Cardiac septum (tissue), 1 donor: Measurements from ENCODE around the gene SAMHD1. TPM values are rescaled to one million over a fixed set of nuclear protein-coding genes. Genes with fewer than 3 reads are reported as not detected.
"Not testable (repeated sequence)": the region's sequence is repeated elsewhere in the genome, so short reads cannot be mapped to it uniquely, and the experiment has no call there.

Experiments
- DNase-seq: peaks from one replicate; pipeline ENCODE4 v3.0.0-alpha.2; 2020; ENCODE audit warnings: low spot score
- intact Hi-C: fragments of 100-400 bp; cut with DNase I; formaldehyde crosslinking; loops from one replicate; pipeline ENCODE4 v1.14.0; 2022
- total RNA-seq: library from RNA; stranded (reverse); fragmentation: NEBNext Ultra II Directional; extraction: Animal tissue kit (Norgen Biotek cat#: 25700); gene quantifications from one replicate; pipeline ENCODE4 v1.2.1, GENCODE V29; 2021
- donor health status: DM: no; HTN: no; CAD: no.

SAMHD1 gene
- total RNA-seq, 1 donor from 2014 or later = 20.7 TPM

- intact Hi-C loops = no loop called here
- no peak for DNase-seq
These were observed 69.6 kb downstream of the SAMHD1 start for GRCh38 chr20:36881888-36882287.

GRCh38 chr20:36881331-36881730, 70.2 kb downstream of the SAMHD1 start:
- intact Hi-C loops = no loop called here
- DNase-seq = no peak

GRCh38 chr20:36880741-36881250, 70.7 kb downstream of the SAMHD1 start:
- intact Hi-C loops = no loop called here

GRCh38 chr20:36878941-36879340, 72.6 kb downstream of the SAMHD1 start:
- DNase-seq = no peak
- intact Hi-C loops = no loop called here

More at GRCh38 chr20:36880741-36881250, 70.7 kb downstream of the SAMHD1 start:
- DNase-seq = no peak

DNA sequence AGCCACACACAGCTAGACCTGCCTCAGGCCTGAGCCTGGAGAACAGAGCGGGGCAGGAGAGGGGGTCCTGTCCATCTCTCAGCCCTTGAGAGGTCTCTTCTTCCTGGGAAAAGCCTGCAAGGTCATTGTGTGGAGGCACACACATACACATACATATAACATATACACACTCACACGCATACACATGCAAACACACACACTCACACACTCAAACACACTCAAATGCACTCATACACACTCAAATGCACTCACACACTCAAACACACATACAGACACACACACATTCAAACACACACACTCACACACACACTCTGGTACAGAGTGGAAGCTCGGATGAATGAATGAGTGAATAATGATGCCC, 75.1 kb downstream of the SAMHD1 start:
- intact Hi-C loops = no loop called here
- no peak for DNase-seq

DNA sequence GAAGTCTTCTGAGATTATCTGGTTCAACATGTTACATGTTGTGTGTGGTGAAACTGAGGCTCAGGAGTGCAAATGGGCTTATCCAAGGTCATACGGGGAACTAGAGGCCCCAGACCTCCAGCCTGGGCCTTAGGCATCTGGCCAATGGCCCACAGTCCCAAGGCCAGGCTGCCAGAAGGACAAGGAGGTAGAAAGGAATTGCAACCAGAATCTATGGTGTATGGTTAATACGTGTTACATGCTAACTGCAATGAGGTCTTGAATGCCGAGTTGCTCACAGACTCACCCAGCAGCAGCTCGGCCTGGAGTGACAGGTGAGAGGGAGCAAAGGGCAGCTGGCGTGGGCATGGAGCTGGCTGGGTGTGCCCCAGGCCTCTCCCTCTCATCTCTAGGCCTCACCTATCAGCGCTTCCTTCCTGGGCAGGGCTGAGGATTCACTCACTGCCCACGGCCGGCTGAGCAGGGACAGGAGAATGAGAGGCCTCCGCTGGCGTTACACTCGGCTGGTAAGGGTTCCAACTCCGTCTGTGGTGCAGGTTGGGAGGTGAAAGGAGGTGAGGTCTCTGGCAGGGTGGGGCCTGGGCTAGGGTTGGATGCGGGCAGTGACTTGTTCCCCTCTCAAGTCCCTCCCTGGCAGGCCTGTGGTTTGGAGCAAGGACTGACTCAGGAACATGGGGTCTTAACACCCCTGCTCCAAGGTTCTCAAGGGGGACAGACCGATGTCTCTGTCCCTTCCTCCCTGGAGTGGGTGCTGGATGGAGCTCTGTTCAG, 75.6 kb downstream of the SAMHD1 start, which contains the start of gene TLDC2:
Gene TLDC2, plus strand, starts transcription at position 437 of the 771 bp plus-strand sequence. Its CDS starts 37 bp downstream, at position 474.
- no peak for DNase-seq
- intact Hi-C loops = no loop called here

DNA sequence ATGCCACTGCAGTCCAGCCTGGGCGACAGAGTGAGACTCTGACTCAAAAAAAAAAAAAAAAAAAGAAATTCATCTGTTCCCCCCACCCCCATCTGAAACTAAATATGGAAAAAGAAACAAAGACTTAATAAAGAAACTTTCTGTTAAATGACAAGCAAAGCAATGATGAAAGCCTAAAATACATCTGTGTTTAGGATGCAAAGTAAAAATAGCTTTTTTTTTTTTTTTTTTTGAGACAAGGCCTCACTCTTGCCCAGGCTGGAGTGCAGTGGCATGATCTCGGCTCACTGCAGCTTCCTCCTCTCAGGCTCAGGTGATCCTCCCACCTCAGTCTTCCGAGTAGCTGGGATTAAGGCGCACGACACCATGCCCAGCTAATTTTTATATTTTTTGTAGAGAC, 76.4 kb downstream of the SAMHD1 start:
- intact Hi-C loops, DNase-seq: not testable (repeated sequence)

DNA sequence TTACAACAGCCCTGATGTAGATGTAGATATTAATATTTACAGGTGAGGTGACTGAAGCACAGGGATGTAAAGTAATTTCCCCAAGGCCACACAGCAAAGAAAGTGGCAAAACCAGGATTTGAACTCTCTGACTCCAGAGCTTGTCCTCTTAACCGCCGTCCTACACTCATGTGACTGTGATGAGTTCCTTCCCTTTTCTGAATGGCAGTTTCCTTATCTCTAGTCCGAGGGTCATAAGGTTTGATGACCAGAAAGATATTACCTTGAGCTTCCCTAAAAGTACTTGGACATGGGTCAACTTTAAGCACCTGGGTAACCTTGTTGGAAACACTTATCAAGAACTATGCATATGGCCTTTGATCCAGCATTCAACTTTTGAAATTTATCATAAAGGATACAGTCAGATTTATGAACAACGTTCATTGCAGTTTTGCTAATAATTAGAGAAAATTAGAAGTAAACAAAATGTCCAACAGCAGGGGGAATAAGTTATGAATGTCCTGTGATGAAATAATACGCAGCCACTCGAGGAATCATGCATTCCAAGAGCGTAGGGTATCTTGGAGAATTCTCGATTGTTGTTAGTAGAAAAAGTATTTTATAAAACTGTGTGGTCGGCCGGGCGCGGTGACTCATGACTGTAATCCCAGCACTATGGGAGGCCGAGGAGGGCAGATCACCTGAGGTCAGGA, 77.9 kb downstream of the SAMHD1 start:
- DNase-seq = no peak
- intact Hi-C loops = no loop called here

GRCh38 chr20:36872852-36873251, 78.7 kb downstream of the SAMHD1 start:
- intact Hi-C loops = no loop called here
- DNase-seq = no peak

DNA sequence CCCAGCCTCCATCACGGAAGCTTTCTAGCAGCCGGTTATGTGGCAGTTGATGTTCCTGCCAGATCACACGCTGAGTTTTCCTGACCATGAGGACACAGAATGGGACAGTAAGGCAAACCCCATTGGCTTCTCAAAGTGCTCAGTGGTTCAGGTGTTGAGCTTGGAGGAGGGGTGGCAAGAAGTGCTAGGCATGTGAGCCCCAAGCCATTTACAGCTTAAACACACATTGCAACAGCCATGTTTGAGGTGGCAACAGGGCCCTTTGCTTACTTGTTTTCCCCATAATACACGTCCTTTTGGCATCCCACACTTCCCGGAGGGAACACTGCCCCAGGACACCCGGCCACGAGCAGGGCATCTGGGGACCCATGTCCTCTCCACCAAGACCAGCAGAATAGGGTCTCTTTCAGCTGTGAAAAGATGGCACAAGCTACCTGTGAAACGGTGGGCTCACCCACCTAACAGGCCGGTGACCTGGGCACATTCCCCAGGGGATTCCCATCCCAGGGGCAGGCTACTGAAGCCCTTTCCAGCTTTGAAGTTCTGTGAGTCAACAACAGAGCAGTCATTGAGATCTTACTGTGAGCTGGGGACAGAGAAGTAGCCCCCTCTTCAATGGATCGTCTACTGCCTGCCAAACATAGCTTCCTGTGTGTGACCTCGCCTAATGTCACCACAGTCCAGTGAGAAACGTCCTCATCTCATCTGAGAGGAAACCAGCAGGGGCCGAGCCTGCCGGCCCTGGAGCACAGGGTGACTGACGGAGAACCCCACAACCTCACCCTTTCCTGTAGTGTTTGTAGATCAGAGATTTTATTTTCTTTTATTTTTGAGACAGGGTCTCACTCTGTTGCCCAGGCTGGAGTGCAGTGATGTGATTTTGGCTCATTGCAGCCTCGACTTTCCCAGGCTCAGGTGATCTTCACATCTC, 79.6 kb downstream of the SAMHD1 start:
- no peak for DNase-seq
- intact Hi-C loops = no loop called here

GRCh38 chr20:36866681-36867495, 84.6 kb downstream of the SAMHD1 start:
- DNase-seq = no peak
- intact Hi-C loops = loop anchor here (10.0 kb wide), 2 partner anchors 262 to 402 kb away; partner anchors contain the start of gene RAB5IF

DNA sequence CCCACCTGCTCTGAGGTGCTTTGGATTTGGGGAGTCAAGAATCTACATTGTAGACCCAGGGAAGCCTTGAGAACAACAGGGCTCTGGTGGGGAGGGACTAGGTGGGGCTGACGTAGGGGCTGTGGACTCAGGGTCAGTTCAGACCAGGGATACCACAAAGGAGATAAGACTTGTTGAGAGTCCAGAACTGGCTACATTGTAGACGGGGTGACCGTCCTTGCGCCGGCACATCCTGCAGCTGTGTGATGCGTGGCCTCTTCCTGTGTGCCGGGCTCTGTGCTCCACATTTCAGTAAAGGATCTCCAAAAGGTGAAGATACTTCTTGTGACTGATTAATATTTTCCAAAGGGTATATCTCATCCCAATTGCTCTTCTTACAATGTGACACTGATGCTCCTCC, 85.3 kb downstream of the SAMHD1 start:
- DNase-seq = no peak
- intact Hi-C loops = loop anchor here (10.0 kb wide), 2 partner anchors 261 to 401 kb away; partner anchors contain the start of gene RAB5IF

DNA sequence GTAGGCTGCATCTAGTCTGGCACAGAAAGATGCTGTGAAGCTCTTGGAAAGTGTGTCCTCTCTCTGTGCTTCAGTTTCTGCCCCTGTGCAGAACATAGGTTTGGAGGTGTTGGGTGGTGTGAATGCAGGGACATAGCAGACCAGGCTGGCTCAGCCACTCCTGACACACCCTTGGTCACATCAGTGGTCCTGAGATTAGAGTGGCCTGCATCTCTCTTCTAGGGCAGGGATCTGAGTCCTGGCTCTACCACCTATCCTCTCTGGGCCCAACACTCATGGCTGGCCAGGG, 85.7 kb downstream of the SAMHD1 start:
- intact Hi-C loops = loop anchor here (10.0 kb wide), 2 partner anchors 261 to 401 kb away; partner anchors contain the start of gene RAB5IF
- no peak for DNase-seq

DNA sequence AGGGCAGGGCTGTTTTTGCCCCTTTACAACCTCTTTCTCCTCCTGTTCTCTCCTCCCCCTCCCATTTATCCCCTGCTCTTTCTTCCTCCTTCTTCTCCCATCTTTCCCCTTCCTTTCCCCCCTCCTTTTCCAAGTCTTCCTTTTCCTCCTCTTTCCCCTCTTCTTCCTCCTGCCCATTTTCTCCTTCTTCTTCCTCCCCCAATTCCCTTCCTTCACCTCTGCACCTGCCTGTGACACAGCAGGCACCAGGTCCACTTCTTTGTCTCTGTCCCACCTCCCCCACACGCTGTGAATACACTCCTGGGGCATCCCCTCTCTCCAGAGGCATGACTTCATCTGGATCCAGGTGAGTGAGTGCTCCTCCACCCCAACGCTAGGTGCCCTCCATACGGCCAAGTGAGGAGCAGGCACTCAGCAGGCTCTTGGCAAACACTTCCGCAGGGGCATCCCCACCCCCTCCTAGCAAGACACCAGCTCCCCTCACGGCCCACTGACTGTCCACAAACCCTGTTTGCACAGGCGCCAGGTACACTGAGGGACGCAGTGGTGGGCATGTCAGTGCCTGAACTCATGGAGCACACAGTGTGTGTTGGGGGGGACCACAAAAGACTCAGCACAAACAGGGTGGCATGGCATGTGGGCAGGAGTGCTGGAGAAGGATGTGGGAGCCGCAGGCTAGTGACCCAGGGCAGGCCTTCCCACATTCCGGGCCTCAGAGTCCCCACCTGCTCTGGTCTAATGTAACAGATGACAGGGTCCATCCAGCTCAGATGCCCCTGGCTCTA, 86.2 kb downstream of the SAMHD1 start:
- no peak for DNase-seq
- intact Hi-C loops = loop anchor here (10.0 kb wide), 2 partner anchors 260 to 400 kb away; partner anchors contain the start of gene RAB5IF

DNA sequence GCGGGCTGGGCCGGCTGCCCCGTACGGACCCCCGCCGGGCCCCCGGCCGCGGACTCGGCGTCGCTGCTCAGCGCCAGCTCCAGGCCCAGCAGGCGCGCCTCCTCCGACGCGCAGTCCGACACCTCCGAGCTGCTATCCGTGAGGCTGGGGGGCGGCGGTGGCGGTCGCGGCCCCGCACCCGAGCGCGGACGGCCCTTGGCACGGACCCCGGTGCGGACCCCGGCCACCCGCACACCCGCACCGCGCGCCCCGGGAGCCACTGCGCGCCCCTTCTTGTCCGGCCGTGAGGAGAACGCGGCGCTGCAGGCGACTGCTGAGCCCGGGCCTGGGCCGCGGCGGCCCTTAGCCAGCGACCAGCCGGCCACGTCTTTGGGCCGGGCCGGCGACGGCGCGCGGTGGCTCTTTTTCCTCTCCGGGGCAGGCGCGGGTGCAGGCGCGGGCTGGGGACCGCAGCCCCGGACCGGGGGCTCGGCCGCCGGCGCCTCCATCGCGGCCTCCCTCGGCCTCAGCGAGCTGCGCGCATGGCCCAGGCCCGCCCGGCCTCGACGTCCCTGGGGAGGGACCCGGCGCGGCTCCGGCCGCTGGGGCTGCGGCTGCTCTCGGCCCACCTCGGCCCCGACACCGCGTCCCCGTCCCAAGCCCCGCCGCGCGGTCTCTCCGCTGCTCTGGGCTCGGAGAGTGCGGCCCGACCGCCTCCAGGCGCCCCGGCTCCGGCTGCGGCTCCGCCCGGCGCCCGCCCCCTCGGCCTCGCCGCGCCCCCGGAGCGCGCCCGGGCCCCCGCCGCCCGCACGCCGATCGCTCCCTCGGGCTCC, 88.4 kb downstream of the SAMHD1 start:
- intact Hi-C loops = loop anchor here (1.0 to 10.0 kb wide), 5 partner anchors 32 to 398 kb away; partner anchors contain the start of gene RAB5IF
- DNase-seq = no peak

DNA sequence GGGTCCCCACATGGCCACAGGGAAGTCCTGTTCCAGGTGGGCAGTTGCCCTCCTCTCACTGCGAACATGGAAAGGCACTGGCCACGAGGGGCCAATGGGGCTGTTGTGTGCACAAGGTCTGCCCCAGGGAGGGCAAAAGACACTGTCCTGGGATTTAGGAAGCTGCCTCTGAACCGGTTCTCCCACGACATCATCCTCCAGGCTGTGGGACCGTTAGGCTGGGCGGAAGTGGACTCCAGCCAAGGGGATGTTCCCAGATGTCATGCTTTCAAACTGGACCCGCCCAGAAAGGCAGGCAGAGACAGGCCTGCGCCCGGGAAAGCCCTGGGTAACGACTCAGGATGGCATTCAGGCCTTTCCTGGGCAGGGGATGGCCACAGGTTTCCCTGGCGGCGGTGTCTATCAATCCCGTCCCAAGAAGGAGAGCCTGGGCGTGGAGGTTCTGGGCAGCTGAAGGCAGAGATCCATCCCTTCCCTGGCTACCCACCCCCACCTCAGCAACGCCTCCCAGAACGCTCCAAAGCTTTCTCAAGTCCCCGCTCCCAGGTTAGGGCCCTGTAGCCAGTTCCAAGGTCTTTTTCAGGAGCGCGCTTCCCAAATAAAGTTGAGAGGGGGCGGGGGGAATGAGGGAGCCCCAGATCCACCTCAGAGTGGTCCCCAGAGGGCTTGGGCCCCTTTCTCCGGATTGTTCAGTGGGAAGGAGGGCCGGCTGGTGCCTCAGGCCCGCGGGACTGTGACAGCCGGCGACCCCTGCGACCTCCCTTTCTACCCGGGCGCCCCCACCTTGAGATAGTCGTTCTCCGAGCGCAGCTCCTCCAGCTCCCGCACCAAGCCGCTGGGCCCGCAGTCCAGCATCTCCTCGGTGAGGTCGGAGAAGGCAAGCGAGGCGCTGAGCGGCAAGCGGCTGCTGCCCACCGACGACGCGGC, 89.4 kb downstream of the SAMHD1 start:
- intact Hi-C loops = loop anchor here (1.0 to 10.0 kb wide), 5 partner anchors 31 to 397 kb away; partner anchors contain the start of gene RAB5IF
- DNase-seq = peak; percentile 93
